Rectal smooth muscle tissue (tissue), 1 donor: ENCODE measurements around the gene OPRM1.
"Not testable (repeated sequence)": the region's sequence is repeated elsewhere in the genome, so short reads cannot be mapped to it uniquely, and the experiment has no call there.

Experiments
- H3K27ac ChIP-seq: one replicate; pipeline ENCODE4 v1.7.0; 2013; ENCODE audit warnings: low read depth, low read length, inconsistent platforms
- H3K27me3 ChIP-seq: one replicate; pipeline ENCODE4 v1.7.0; 2013; ENCODE audit warnings: low read length; ENCODE audit not compliant: control insufficient read depth, insufficient read depth
- H3K36me3 ChIP-seq: one replicate; pipeline ENCODE4 v1.7.0; 2013; ENCODE audit warnings: low read length; ENCODE audit not compliant: control insufficient read depth, insufficient read depth
- H3K4me1 ChIP-seq: one replicate; pipeline ENCODE4 v1.7.0; 2013; ENCODE audit warnings: low read length; ENCODE audit not compliant: control insufficient read depth, insufficient read depth
- H3K4me3 ChIP-seq: one replicate; pipeline ENCODE4 v1.7.0; 2013; ENCODE audit warnings: low read length
- H3K9ac ChIP-seq: one replicate; pipeline ENCODE4 v1.7.0; 2013; ENCODE audit warnings: low read length

The OPRM1 gene

DNA sequence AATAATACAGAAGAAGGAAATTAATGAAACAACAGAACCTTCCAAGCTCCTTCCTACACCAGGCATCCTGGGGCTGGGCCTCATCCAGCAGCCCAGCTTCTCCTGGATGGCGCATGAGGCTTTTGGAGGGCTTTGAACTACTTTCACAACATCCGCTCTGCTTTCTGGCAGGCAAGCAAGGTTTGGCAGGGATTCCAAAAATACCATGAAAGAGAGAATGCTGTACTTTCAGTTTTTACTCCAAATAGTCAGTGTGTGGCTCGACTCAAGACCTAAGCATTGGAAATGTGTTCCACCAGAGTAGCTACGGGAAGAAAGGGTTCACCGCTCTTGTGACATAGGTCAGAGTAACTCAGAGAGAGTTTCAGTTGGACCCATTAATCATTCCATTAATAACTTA is 125.4 kb downstream of the OPRM1 start:
- Histone ChIP-seq H3K4me3 (no peak overlapping the region), H3K36me3 (no peaks in the 10 kb centered on the region), H3K4me1 (peaks cover 2% of the 10 kb centered on the region), H3K27ac (no peak overlapping the region), H3K27me3 (no peaks in the 10 kb centered on the region), H3K9ac (no peak overlapping the region)

DNA sequence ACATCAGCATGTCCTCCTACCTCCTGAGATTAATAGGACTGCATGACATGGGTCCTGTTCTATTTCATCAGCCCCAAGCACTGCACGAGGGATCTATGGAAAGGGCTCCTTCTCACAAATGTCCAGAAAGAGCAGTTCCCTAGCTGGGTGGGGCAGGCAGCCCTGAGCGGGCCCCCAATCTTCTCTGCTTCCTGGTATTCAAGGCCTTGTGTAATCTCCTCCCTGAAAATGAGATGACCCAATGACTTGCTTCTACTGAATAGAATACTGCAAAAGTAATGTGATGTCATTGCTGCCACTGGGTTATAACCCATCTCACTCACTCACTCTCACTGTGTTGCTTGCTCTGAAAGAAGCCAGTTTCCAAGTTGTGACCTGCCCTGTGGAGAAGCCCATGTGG is 126.4 kb downstream of the OPRM1 start:
- no peaks in the 10 kb centered on the region for H3K27me3 ChIP-seq
- H3K36me3 ChIP-seq, result no peaks in the 10 kb centered on the region
- H3K27ac ChIP-seq, result no peak overlapping the region
- no peak overlapping the region for H3K4me3 ChIP-seq
- H3K4me1 ChIP-seq, result peaks cover 2% of the 10 kb centered on the region
- no peak overlapping the region for H3K9ac ChIP-seq

DNA sequence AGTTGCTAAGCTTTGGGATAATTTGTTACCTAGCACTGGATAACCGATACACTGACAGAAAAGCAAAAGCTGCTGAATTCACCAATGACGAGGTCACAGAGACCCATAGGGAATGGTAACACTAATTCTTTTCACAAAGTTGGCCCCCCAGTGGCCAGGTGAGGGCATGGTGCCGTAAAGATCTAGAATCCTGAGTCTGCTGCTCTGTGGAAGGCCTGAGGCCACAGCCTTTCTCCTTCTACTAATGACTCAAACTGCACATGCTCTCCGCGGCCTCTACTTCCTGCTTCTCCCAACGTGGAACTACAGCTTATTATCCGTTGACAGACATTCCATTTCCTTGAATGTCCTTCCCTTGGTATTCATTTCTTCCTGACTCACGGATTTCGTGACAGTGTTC is 127.1 kb downstream of the OPRM1 start:
- no peak overlapping the region for H3K9ac ChIP-seq
- peaks cover 2% of the 10 kb centered on the region for H3K4me1 ChIP-seq
- no peak overlapping the region for H3K4me3 ChIP-seq
- H3K27me3 ChIP-seq, result no peaks in the 10 kb centered on the region
- no peak overlapping the region for H3K27ac ChIP-seq
- H3K36me3 ChIP-seq, result no peaks in the 10 kb centered on the region

DNA sequence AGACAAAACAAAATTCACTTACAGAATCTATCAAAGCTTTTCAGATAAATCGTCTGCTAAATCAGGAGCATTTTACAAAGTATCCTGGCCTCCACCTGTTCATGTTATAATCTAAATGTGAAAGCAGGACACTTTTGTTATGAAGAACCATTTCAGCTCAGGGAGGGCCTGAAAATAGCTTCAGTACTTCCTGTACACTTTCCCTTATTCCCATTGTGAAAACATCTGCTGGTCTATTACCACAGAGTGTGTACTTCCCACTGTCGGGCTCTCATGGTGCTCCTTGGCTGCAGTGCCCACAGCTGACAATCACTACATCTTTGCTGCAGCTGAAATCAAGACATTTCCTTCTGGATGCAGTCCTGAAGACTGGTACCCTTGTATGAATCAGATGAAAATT is 128.1 kb downstream of the OPRM1 start:
- no peak overlapping the region for H3K27ac ChIP-seq
- H3K9ac ChIP-seq, result no peak overlapping the region
- H3K27me3 ChIP-seq, result no peaks in the 10 kb centered on the region
- H3K4me1 ChIP-seq, result peaks cover 2% of the 10 kb centered on the region
- no peak overlapping the region for H3K4me3 ChIP-seq
- H3K36me3 ChIP-seq, result no peaks in the 10 kb centered on the region

DNA sequence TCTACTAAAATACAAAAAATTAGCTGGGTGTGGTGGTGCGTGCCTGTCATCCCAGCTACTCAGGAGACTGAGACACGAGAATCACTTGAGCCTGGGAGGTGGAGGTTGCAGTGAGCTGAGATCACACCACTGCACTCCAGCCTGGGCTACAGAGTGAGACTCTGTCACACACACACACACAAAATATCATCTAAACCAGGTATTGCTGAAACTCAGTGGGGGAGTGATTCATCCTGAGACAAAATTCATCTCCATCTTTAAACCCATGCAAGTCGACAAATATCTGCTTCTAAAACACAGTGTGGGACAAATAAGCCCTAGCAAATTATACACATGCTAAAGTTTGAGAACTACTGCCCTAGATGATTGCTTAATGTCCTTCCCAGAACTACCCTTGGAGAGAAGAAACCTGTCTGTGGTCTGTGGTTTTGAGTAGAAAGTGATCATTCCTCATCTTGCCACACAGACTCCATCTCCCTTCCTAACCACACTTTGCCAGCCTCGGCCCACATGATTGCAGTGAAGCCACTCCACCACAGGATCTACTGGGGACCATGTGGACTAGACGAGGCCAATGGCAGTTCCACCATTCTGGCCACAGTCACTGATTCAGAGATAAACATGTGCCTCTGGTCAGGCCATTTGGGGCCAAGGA is 130.3 kb downstream of the OPRM1 start:
- Histone ChIP-seq H3K4me3 (no peak overlapping the region), H3K36me3 (no peaks in the 10 kb centered on the region), H3K27me3 (no peaks in the 10 kb centered on the region), H3K27ac (no peak overlapping the region), H3K9ac (no peak overlapping the region), H3K4me1 (peaks cover under 1% of the 10 kb centered on the region)

DNA sequence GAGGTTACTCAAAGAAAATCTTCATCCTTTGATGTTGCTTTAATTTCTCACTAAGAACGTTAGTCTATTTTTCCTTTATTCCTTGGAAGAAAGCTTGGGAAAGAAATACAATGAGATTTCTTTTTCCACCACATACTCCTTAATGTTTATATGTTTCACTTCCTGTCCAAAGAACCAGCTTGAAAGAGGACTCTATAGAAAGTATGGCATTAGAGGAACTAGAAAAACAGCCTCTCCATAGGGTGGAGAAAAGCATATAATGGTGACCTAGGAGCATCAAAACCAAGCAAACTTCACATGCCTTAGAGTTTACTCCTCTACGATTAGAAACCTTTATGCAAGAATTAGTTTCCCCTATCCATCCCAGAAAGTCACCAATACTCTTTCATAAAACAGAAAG is 131.1 kb downstream of the OPRM1 start:
- no peaks in the 10 kb centered on the region for H3K27me3 ChIP-seq
- H3K27ac ChIP-seq, result no peak overlapping the region
- H3K4me1 ChIP-seq, result no peaks in the 10 kb centered on the region

DNA sequence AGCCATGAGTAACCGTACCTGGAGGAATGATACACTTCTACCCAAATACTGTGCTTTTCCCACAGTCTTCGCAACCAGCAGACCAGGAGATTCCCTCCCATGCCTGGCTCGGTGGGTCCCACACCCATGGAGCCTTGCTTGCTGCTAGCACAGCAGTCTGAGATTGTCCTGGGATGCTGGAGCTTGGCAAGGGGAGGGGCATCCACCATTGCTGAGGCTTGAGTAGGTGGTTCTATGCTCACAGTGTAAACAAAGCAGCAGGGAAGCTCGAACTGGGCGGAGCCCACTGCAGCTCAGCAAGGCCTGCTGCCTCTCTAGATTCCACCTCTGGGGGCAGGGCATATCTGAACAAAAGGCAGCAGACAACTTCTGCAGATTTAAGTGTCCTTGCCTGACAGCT is 133.4 kb downstream of the OPRM1 start:
- H3K27ac ChIP-seq, H3K36me3 ChIP-seq, H3K27me3 ChIP-seq, H3K4me1 ChIP-seq, H3K4me3 ChIP-seq, H3K9ac ChIP-seq: not testable (repeated sequence)

More for the DNA sequence above, 131.1 kb downstream of the OPRM1 start:
- no peaks in the 10 kb centered on the region for H3K36me3 ChIP-seq
- H3K4me3 ChIP-seq, result no peak overlapping the region
- no peak overlapping the region for H3K9ac ChIP-seq

DNA sequence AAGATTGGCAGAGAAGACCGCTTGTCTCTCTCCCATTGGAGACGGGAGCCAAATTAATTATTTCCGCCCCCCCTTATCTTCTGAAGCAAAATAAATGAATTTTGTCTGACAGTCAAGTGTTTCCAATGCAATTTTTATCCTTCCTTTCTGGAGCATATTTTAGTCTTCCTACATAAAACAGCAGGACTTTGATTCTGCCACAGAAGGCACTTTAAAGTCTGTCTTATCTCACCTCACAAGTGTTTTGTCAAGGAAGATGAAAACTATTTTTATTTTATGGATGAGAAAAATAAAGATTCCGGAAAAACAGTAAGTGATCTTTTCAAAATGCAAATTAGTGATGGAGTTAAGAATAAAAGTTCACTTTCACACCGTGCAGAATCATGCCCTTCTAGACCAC is 140.4 kb downstream of the OPRM1 start:
- H3K9ac ChIP-seq, result no peak overlapping the region
- no peaks in the 10 kb centered on the region for H3K36me3 ChIP-seq
- H3K27ac ChIP-seq, result no peak overlapping the region
- H3K4me1 ChIP-seq, result no peaks in the 10 kb centered on the region
- H3K4me3 ChIP-seq, result no peak overlapping the region
- H3K27me3 ChIP-seq, result no peaks in the 10 kb centered on the region

DNA sequence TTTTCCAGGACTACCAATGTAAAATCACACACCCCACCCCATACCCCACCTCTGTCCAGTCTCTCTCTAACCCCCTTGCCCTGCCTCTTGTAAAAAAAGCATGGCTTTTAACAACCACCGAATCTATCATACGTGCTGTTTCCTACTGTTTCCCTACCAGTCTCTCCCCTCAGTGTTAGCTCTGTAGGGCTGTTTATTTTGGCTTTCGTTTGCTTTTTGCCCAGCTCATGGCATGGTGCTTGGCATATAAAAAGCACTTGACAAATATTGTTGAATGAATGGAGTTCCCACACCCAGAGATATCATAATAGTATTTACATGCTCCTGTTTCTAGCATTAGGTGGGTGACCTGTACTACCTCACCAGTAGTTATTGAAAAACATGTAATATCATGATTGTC is 148.2 kb downstream of the OPRM1 start:
- no peaks in the 10 kb centered on the region for H3K27me3 ChIP-seq
- H3K36me3 ChIP-seq, result no peaks in the 10 kb centered on the region
- no peak overlapping the region for H3K9ac ChIP-seq
- H3K27ac ChIP-seq, result no peak overlapping the region
- H3K4me3 ChIP-seq, result no peak overlapping the region
- no peaks in the 10 kb centered on the region for H3K4me1 ChIP-seq

DNA sequence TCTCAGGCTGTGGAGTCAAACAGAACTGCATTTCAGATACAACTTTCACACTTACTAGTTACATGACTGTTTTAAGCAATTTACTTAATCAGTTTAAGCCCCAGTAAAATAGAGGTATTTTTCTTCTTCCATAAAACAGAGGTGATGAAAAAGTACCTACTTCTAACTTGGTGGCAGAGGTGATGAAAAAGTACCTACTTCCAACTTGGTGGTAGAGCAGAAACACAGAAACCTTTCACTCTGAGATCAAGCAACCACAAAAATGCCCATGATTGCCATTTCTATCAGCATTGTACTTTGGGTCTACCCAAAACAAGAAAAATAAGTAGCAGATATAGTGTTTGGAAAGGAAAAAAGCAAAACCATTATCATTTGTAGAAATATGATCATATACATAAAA is 148.7 kb downstream of the OPRM1 start:
- no peak overlapping the region for H3K27ac ChIP-seq
- no peak overlapping the region for H3K9ac ChIP-seq
- H3K4me1 ChIP-seq, result no peaks in the 10 kb centered on the region
- H3K36me3 ChIP-seq, result no peaks in the 10 kb centered on the region
- H3K27me3 ChIP-seq, result no peaks in the 10 kb centered on the region
- no peak overlapping the region for H3K4me3 ChIP-seq

DNA sequence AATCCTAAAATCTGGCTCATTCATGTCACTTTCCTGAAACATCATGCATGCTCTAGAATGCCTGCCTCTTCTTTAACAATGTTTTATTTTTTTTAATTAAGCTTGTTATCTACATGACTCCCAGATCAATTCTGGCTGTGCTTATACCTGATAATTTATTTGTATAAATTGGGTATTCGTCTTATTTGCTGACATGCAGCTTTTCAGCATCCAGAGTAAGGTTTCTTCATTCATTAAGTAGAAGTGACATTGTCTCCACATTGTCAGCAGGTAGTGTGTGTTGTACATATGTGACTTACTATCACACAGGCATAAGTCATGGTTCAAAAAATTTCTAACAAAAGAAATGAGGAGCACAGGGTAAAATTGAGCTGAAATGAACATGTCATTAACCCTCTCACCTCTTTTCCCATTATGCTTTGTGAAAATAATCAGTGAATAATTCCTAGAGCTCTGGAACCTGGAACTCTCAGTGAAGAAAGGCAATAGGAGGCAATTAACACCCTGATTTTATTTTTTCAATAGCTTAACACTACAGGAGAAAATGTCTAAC is 157.4 kb downstream of the OPRM1 start:
- H3K4me3 ChIP-seq, result no peak overlapping the region
- no peaks in the 10 kb centered on the region for H3K27me3 ChIP-seq
- H3K9ac ChIP-seq, result no peak overlapping the region
- no peak overlapping the region for H3K27ac ChIP-seq
- no peaks in the 10 kb centered on the region for H3K4me1 ChIP-seq
- no peaks in the 10 kb centered on the region for H3K36me3 ChIP-seq

DNA sequence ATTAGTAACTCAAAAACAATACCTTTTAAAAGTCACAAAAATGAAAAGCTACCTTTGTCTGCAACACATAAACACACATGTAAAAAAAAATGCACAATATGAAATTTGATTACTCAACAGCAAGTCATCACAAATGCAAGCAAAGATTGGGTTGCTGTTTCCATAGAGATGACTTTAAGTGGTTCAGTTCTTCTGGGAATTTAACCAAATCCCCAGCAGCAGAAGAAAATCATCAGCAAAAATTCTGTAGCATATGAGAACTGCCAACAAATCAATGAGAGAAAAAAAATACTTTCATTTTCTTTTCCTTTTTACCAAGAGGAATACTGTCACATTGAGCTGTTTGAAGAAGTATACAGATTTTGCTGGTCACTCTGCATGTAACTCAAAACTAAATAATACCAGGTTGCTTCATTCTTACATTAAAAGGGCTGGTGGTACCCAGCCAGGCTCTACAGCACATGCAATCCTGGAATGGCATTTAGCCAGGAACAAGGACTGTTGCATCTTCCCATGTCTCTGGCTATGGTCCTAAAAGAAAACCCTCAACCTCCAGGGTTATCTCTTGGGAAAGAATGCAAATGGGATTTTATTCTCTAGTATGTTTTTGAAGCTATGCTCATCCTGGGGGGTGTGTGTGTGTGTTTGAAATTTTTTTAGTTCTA is 158.3 kb downstream of the OPRM1 start:
- H3K27me3 ChIP-seq, result no peaks in the 10 kb centered on the region
- no peak overlapping the region for H3K27ac ChIP-seq
- no peak overlapping the region for H3K9ac ChIP-seq
- no peaks in the 10 kb centered on the region for H3K4me1 ChIP-seq
- H3K4me3 ChIP-seq, result no peak overlapping the region
- H3K36me3 ChIP-seq, result no peaks in the 10 kb centered on the region

DNA sequence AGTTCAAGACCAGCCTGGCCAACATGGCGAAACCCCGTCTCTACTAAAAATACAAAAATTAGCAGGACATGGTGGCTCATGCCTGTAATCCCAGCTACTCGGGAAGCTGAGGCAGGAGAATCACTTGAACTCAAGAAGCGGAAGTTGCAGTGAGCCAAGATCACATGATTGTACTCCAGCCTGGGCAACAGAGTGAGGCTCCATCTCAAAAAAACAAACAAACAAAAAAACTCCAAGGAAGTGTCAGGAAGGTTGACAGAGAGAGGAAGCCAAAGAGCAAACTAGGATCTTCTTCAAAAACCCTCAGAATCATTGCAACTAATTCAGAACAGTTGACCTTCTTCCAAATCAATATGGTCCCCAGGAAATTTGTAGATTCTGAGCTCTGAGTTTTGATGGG is 162.6 kb downstream of the OPRM1 start:
- H3K4me1 ChIP-seq, H3K4me3 ChIP-seq, H3K27me3 ChIP-seq, H3K36me3 ChIP-seq, H3K27ac ChIP-seq, H3K9ac ChIP-seq: not testable (repeated sequence)
